ENCODE measurements around the gene JAKMIP3.
"Not testable (repeated sequence)": the region's sequence is repeated elsewhere in the genome, so short reads cannot be mapped to it uniquely, and the experiment has no call there.

The JAKMIP3 gene

GRCh38 chr10:132066812-132067211 lies 1.1 kb downstream of the JAKMIP3 start:
- DNase-seq = no peak

DNA sequence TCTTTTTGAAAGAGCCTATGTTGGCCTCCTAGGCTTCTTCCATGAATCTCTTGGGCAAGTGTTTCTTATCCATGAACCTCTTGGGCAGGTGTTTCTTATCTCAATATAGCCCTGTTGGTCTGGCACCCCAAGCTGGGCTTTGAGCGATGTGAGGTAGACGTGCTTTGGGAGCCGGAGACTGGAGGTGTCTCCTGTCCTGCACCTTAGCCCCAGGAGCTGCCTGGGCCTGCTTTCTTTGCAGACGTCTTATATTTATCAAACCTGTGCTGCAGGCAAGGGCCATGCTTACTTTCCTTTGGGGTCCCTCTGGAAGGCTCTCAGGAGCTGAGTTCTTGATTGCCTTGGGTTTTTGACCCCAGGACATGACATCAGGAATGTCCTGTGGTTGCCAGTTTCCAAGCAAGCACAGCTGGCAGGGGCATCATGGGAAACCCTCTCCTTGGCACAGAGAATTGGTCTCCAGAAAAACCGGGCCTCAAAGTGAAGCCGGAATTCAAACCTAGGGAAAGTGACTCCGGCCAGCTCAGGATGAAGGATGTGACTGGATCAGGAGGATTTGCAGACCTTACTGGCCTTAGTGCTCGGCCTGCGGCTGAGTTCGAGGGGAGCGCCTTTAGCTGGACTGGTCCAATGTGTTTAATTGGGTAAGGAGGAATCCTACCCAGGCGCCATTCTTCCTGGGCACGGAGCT lies 2.8 kb downstream of the JAKMIP3 start:
- DNase-seq = no peak

- DNase-seq = no peak
Measured at GRCh38 chr10:132069122-132069848, 3.5 kb downstream of the JAKMIP3 start.

DNA sequence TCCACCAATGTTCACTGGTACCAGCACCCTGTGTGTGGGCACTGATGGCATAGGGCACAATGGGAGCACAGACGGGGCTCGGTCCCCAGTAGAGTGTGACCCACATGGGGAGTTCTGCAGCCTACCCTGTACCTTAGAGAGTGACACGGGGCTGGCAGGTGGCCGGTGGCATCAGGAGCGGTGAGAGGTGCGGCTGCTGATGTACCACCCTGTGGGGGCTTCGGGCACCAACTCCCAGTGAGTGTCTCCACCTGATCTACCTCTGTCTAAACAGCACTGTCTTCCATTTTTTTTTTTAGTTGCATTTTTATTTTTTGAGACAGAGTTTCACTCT lies 4.1 kb downstream of the JAKMIP3 start:
- DNase-seq = no peak

DNA sequence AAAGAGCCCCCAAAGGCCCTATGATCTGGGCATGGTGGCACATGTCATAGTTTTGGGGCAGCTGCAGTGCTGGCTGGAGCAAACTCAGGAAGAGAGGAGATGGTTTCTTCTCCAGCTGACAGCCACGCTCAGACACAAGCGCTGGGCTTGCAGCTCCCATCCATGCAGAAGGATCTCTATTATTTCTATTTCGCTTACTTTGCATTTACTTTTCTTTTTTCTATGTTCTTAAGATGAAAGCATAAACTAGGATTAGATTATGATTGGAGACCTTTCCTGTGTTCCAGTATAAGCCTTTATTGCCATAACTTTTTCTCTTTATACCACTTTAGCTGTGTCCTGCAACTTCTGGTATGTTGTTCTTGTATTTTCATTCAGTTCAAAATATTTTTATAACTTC lies 5.0 kb downstream of the JAKMIP3 start:
- DNase-seq = no peak

GRCh38 chr10:132071667-132072066 lies 5.9 kb downstream of the JAKMIP3 start:
- DNase-seq = no peak

GRCh38 chr10:132075909-132076577 lies 10.3 kb downstream of the JAKMIP3 start:
- DNase-seq = no peak

- DNase-seq = no peak
Measured at GRCh38 chr10:132076578-132077081, 10.9 kb downstream of the JAKMIP3 start.

DNA sequence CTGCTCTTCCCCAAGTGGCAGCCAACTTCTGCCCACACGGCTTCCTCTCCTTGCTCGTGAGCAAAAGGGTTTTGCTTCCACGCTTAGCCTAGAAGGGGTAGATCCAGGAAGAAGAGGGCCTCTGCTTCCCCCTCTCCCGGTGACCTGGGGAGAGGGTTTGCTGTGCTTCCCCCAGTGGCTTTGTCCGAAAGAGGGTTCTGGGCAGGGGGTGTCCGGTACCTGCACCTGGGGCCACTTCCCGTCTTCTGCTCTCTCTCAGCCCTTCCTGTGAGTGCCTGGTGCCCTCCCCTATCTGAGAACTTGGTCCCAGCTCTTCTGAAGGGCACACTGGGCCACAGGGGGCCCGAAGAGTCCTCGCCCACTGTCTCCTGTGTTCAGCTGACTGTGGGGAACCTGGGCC lies 11.3 kb downstream of the JAKMIP3 start:
- DNase-seq = no peak

- DNase-seq = no peak
Measured at GRCh38 chr10:132078746-132079345, 13.1 kb downstream of the JAKMIP3 start.

- not testable (repeated sequence) for DNase-seq
Measured at GRCh38 chr10:132084384-132084783, 18.6 kb downstream of the JAKMIP3 start.

DNA sequence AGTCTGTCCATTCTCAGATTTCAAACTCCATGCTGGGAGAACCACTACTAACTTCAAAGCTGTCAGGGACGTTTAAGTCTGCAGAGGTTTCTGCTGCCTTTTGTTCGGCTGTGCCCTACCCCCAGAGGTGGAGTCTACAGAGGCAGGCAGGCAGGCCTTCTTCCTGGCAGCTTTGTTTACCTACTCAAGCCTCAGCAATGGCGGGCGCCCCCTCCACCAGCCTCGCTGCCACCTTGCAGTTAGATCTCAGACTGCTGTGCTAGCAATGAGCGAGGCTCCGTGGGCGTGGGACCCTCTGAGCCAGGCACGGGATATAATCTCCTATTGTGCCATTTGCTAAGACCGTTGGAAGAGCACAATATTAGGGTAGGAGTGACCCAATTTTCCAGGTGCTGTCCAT lies 27.5 kb downstream of the JAKMIP3 start:
- not testable (repeated sequence) for DNase-seq

DNA sequence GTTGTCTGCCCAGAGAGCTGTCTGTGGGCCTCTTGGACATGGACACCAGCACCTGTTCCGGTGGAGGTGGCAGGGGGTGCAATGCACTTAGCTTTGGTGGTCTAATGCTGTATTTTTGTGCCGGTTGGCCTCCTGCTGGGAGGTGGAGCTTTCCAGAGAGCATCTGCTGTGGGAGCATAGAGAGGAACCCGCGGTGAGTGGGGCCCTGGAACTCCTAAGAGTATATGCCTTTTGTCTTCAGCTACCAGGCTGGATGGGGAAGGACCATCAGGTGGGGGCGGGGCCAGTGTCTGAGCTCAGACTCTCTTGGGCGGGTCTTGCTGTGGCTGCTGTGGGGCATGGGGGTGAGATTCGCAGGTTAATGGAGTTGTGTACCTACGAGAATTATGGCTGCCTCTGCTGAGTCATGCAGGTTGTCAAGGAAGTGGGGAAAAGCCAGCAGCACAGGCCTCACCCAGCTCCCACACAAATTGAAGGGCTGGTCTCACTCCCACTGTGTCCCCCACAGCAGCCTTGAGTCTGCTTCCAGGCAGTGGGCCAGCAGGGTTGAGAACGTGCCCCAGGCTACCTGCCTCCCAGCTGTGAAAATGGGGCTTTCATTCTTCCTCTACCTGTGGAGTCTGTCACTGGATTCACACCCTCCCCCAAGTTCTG lies 29.0 kb downstream of the JAKMIP3 start:
- no peak for DNase-seq

GRCh38 chr10:132095403-132096113 lies 29.8 kb downstream of the JAKMIP3 start:
- DNase-seq = no peak

GRCh38 chr10:132096223-132096622 lies 30.5 kb downstream of the JAKMIP3 start:
- DNase-seq = no peak

DNA sequence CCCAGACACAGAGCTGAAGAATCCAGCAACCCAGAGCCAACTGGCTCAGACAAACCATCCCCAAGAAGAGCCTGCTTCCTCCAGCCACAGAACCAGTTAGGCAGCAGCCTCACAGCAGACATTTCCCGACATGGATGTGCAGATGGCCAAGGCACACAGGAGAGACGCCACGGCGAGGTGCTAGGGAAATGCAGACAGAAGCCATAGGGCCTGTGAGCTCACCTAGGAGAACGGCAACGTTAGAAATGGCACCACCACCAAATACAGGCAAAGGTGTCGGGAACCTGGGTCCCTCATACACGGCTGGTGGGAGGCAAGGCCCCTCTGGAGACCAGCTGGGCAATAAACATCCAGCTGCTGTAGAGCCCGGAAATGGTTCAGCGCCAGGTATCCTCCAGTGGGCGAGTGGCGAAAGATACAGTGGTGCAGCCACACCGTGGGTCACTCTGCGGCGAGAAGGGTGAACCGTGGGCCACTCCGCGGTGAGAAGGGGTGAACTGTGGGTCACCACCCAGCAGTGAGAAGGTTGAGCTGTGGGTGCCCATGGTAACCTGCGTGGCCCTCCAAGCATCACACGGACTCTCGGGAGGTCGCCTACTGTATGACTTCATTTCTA lies 31.2 kb downstream of the JAKMIP3 start:
- no peak for DNase-seq

DNA sequence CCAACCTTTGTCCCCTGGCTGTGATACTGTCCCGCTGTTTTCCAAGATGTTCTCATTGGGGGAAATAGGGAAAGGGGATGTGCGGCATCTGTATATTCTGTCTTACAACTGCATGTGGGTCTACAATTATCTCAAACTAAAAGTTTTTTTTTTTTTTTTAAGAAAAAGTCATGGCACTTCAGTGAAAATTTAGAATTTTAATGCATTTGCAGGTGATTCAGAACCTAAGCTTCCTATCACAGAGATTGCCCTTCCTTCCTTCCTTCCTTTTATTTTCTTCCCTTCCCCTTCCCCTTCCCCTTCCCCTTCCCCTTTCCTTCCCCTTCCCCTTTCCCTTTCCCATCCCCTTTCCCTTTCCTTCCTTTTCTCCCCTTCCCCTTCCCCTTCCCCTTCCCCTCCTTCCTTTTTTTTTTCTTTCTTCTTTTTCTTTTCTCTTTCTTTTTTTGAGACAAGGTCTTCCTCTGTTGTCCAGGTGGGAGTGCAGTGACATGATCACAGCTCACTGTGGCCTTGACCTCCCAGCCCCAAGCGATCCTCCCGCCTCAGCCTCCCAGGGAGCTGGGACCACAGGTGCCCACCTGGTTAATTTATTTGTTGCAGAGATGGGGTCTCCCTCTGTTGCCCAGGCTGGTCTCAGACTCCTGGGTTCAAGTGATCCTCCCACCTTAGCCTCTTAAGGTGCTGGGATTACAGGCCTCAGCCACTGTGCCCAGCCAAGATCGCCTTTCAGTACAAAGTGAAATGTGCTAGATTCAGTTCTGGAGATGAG lies 32.0 kb downstream of the JAKMIP3 start:
- DNase-seq = no peak

- no peak for DNase-seq
Measured at GRCh38 chr10:132098539-132099388, 33.0 kb downstream of the JAKMIP3 start.

DNA sequence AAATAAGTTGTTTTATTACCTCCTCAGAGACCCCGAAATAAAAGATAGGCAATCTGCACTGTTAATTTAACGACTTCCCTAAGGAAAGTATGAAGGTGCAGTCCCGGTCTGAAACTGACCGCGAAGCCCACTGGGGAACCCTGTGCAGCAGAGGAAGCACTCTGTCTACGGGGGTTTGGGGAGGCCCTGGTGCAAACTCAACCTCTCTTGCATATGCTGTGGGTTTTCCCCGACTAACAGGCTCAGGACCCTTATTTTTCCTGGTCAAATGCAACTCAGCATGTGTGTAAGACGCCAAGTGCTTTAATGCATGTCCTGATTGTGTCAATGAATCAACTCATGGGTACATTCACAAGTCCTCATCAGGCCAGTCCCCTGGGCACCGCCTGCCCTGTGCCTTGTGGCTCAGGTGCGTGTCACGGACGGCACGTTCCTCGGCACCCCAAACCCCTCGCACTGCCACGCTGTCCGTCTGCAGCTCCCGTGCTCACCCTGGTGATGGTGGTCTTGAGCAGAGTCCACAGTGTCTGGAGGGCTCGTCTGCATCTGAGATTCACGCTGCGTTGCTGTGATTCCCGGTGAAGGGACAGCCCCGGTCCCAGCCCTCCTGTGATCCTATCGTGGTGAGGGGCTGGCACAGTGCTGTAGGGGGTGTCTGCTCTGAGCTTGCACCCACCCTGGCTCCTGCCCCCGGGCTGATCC lies 33.8 kb downstream of the JAKMIP3 start:
- no peak for DNase-seq
